HepG2 (cell line): ENCODE results near the gene MBTPS1. TPM values are rescaled to one million over a fixed set of nuclear protein-coding genes. Genes with fewer than 3 reads are reported as not detected.
A peak's percentile ranks its signal among the peaks of the same experiment; 100 is the strongest.

Experiments used
- CENPT ChIP-seq: sonication (generic); formaldehyde crosslinking; IDR thresholded peaks from 2 replicates; pipeline ENCODE4 v1.8.0; 2022; ENCODE audit warnings: low read depth, mild to moderate bottlenecking, moderate library complexity, missing genetic modification reagents
- EP300 ChIP-seq, 3 experiments: sonication (generic) in 1 of 3; formaldehyde crosslinking in 1 of 3; IDR thresholded peaks; 2 replicates each; pipeline versions ENCODE4 v1.5.1 to v1.6.1; 2011 to 2020; ENCODE audit warnings: low read depth in 2 of 3, low read length in 2 of 3, borderline replicate concordance in 1 of 3, improper control_type of control experiment in 1 of 3, mild to moderate bottlenecking in 1 of 3, missing genetic modification reagents in 1 of 3, moderate library complexity in 1 of 3
- ESRRA ChIP-seq: sonication (generic); formaldehyde crosslinking; IDR thresholded peaks from 2 replicates; pipeline ENCODE4 v1.5.1; 2020; ENCODE audit warnings: mild to moderate bottlenecking, low read depth, missing genetic modification reagents
- FOXA1 ChIP-seq, 2 experiments: fragments of 450-650 bp in 1 of 2; sonication (generic) in 1 of 2; formaldehyde crosslinking in 1 of 2; IDR thresholded peaks; 2 replicates each; pipeline versions ENCODE4 v1.4.0 to v1.6.1; 2016 to 2020; ENCODE audit warnings: missing genetic modification reagents in 1 of 2
- GABPA ChIP-seq, 2 experiments: IDR thresholded peaks; 2 replicates each; pipeline ENCODE4 v1.6.1; 2011 to 2016; ENCODE audit warnings: low read depth in 2 of 2, low read length in 1 of 2, missing biosample characterization in 1 of 2, missing genetic modification characterization in 1 of 2
- JDP2 ChIP-seq: sonication (generic); formaldehyde crosslinking; IDR thresholded peaks from 2 replicates; pipeline ENCODE4 v1.8.1; 2022; ENCODE audit warnings: missing genetic modification reagents, borderline replicate concordance
- MAZ ChIP-seq, 2 experiments: sonication (generic) in 1 of 2; formaldehyde crosslinking in 1 of 2; IDR thresholded peaks; 2 replicates each; pipeline versions ENCODE4 v1.5.0 to v1.6.1; 2012 to 2020; ENCODE audit warnings: low read depth in 2 of 2, mild to moderate bottlenecking in 2 of 2, borderline replicate concordance in 1 of 2, improper control_type of control experiment in 1 of 2, low read length in 1 of 2, missing genetic modification reagents in 1 of 2, moderate library complexity in 1 of 2
- MIER3 ChIP-seq: IDR thresholded peaks from 2 replicates; pipeline ENCODE4 v1.6.1; 2016; ENCODE audit warnings: missing compliant biosample characterization, borderline replicate concordance
- NCOA1 ChIP-seq: sonication (generic); formaldehyde crosslinking; IDR thresholded peaks from 2 replicates; pipeline ENCODE4 v1.9.0; 2021; ENCODE audit warnings: missing genetic modification reagents
- NR2C2 ChIP-seq: sonication (generic); formaldehyde crosslinking; IDR thresholded peaks from 2 replicates; pipeline ENCODE4 v1.4.0; 2020; ENCODE audit warnings: missing genetic modification reagents, mild to moderate bottlenecking, moderate library complexity, borderline replicate concordance
- PAF1 ChIP-seq: IDR thresholded peaks from 2 replicates; pipeline ENCODE4 v1.6.1; 2016; ENCODE audit warnings: missing genetic modification reagents, missing compliant biosample characterization
- PHF5A ChIP-seq: IDR thresholded peaks from one replicate; pipeline ENCODE4 v1.6.1; 2018; ENCODE audit warnings: low read depth, missing genetic modification reagents; ENCODE audit not compliant: unreplicated experiment
- RFX1 ChIP-seq: fragments of 450-650 bp; IDR thresholded peaks from 2 replicates; pipeline ENCODE4 v1.6.1; 2017
- SMYD3 ChIP-seq: sonication (generic); formaldehyde crosslinking; IDR thresholded peaks from 2 replicates; pipeline ENCODE4 v1.8.1; 2023; ENCODE audit warnings: mild to moderate bottlenecking, missing genetic modification reagents
- STAG1 ChIP-seq: sonication (generic); formaldehyde crosslinking; IDR thresholded peaks from 2 replicates; pipeline ENCODE4 v1.4.0; 2020; ENCODE audit warnings: missing genetic modification reagents
- THAP11 ChIP-seq: IDR thresholded peaks from 2 replicates; pipeline ENCODE4 v1.6.1; 2016; ENCODE audit warnings: missing biosample characterization, missing genetic modification reagents
- XRCC5 ChIP-seq: fragments of 200-400 bp; formaldehyde crosslinking; optimal IDR thresholded peaks from 2 replicates; pipeline ENCODE3; 2017; ENCODE audit warnings: mild to moderate bottlenecking, low read length
- ZBTB21 ChIP-seq: sonication (generic); formaldehyde crosslinking; IDR thresholded peaks from 2 replicates; pipeline ENCODE4 v1.4.0; 2020; ENCODE audit warnings: missing genetic modification reagents
- ZMAT3 ChIP-seq: sonication (generic); formaldehyde crosslinking; conservative IDR thresholded peaks from 2 replicates; pipeline ENCODE4 v1.7.0; 2021; ENCODE audit warnings: missing genetic modification reagents
- ZNF263 ChIP-seq: sonication (generic); formaldehyde crosslinking; IDR thresholded peaks from 2 replicates; pipeline ENCODE4 v1.4.0; 2020; ENCODE audit warnings: missing genetic modification reagents
- ZNF331 ChIP-seq: sonication (generic); formaldehyde crosslinking; IDR thresholded peaks from 2 replicates; pipeline ENCODE4 v1.4.0; 2020; ENCODE audit warnings: missing genetic modification reagents
- ZNF501 ChIP-seq: sonication (generic); formaldehyde crosslinking; IDR thresholded peaks from 2 replicates; pipeline ENCODE4 v1.5.1; 2020; ENCODE audit warnings: mild to moderate bottlenecking, moderate library complexity, missing genetic modification reagents
- ZNF556 ChIP-seq: sonication (generic); formaldehyde crosslinking; IDR thresholded peaks from 2 replicates; pipeline ENCODE4 v1.4.0; 2020; ENCODE audit warnings: mild to moderate bottlenecking, missing genetic modification reagents, borderline replicate concordance
- polyA plus RNA-seq, 8 experiments: library from polyadenylated mRNA; depleted of rRNA in 3 of 8; stranded (reverse) in 7 of 8; unstranded in 1 of 8; fragments of >200 nt; fragmentation: Illumina TruSeq in 4 of 8; extraction: Trizol in 4 of 8; gene quantifications; 2 replicates each; pipeline versions ENCODE4 v1.2.1 to v1.2.3, GENCODE V29; 2011 to 2016; ENCODE audit warnings: low read depth in 4 of 8, missing spikeins in 1 of 8, mixed read lengths in 1 of 8; ENCODE audit not compliant: insufficient read depth in 1 of 8
- total RNA-seq, 5 experiments: library from RNA; depleted of rRNA; stranded (reverse); fragments of >200 nt; fragmentation: Illumina TruSeq; extraction: Trizol; gene quantifications; 2 replicates each; pipeline ENCODE4 v1.2.3, GENCODE V29; 2016; ENCODE audit warnings: low read depth in 1 of 5
- TF ChIP-seq, protein P1 (sequence below): sonication (generic); formaldehyde crosslinking; IDR thresholded peaks from 2 replicates; pipeline ENCODE4 v1.4.0; 2020; ENCODE audit warnings: missing genetic modification reagents

The MBTPS1 gene
- total and polyA plus RNA-seq, 2 of the 13 experiments (the other 11 are each of a cell fraction or from before 2014, with no cell fraction given) = 56.7 to 91.3 TPM

GRCh38 chr16:84084570-84085270 is 32.0 kb downstream of the MBTPS1 start (continued):
- TF ChIP-seq NCOA1 (CRISPR knock-in tag) = 0 out of 2 replicates have a peak, but pooled peaks have one; percentile 33
- no peak for TF ChIP-seq MIER3 (CRISPR knock-in tag)
- peak; percentile 92 for TF ChIP-seq STAG1 (CRISPR knock-in tag)
- no peak for TF ChIP-seq JDP2 (CRISPR knock-in tag)
- no peak for TF ChIP-seq ESRRA (CRISPR knock-in tag)
- no peak for TF ChIP-seq ZNF501
- peak; percentile 57; the same call in 1 of the 2 replicates for TF ChIP-seq ZNF263 (CRISPR knock-in tag)
- no peak for TF ChIP-seq PAF1 (CRISPR knock-in tag)
- no peak for TF ChIP-seq FOXA1 (IDR thresholded peaks at IDR 0.05)
- TF ChIP-seq FOXA1 (CRISPR knock-in tag; IDR thresholded peaks at IDR 0.05) = 0 out of 2 replicates have a peak, but pooled peaks have one; percentile 14
- no peak for TF ChIP-seq NR2C2 (CRISPR knock-in tag)
- TF ChIP-seq ZBTB21 (CRISPR knock-in tag) = no peak
- peak; percentile 37 for TF ChIP-seq PHF5A (CRISPR knock-in tag)
- TF ChIP-seq RFX1 = no peak
- no peak for TF ChIP-seq CENPT (CRISPR knock-in tag)
- no peak for TF ChIP-seq EP300 (IDR thresholded peaks at IDR 0.05; ENCODE audit: low read depth in 2 of 2, low read length in 2 of 2)
- TF ChIP-seq EP300 (CRISPR knock-in tag; IDR thresholded peaks at IDR 0.05; ENCODE audit: borderline replicate concordance) = no peak
- peak; percentile 93 for TF ChIP-seq XRCC5
- no peak for TF ChIP-seq ZMAT3 (CRISPR knock-in tag)
- TF ChIP-seq ZNF331 (CRISPR knock-in tag) = 0 out of 2 replicates have a peak, but pooled peaks have one; percentile 14
- peak; percentile 33; the same call in 1 of the 2 replicates for TF ChIP-seq GABPA (IDR thresholded peaks at IDR 0.05; ENCODE audit: low read depth, low read length)
- TF ChIP-seq GABPA (CRISPR knock-in tag; IDR thresholded peaks at IDR 0.05; ENCODE audit: low read depth) = peak; percentile 62
- TF ChIP-seq THAP11 = 0 out of 2 replicates have a peak, but pooled peaks have one; percentile 44
- no peak for TF ChIP-seq SMYD3 (CRISPR knock-in tag)
- no peak for TF ChIP-seq ZNF556 (CRISPR knock-in tag)
- TF ChIP-seq, protein P1, sequence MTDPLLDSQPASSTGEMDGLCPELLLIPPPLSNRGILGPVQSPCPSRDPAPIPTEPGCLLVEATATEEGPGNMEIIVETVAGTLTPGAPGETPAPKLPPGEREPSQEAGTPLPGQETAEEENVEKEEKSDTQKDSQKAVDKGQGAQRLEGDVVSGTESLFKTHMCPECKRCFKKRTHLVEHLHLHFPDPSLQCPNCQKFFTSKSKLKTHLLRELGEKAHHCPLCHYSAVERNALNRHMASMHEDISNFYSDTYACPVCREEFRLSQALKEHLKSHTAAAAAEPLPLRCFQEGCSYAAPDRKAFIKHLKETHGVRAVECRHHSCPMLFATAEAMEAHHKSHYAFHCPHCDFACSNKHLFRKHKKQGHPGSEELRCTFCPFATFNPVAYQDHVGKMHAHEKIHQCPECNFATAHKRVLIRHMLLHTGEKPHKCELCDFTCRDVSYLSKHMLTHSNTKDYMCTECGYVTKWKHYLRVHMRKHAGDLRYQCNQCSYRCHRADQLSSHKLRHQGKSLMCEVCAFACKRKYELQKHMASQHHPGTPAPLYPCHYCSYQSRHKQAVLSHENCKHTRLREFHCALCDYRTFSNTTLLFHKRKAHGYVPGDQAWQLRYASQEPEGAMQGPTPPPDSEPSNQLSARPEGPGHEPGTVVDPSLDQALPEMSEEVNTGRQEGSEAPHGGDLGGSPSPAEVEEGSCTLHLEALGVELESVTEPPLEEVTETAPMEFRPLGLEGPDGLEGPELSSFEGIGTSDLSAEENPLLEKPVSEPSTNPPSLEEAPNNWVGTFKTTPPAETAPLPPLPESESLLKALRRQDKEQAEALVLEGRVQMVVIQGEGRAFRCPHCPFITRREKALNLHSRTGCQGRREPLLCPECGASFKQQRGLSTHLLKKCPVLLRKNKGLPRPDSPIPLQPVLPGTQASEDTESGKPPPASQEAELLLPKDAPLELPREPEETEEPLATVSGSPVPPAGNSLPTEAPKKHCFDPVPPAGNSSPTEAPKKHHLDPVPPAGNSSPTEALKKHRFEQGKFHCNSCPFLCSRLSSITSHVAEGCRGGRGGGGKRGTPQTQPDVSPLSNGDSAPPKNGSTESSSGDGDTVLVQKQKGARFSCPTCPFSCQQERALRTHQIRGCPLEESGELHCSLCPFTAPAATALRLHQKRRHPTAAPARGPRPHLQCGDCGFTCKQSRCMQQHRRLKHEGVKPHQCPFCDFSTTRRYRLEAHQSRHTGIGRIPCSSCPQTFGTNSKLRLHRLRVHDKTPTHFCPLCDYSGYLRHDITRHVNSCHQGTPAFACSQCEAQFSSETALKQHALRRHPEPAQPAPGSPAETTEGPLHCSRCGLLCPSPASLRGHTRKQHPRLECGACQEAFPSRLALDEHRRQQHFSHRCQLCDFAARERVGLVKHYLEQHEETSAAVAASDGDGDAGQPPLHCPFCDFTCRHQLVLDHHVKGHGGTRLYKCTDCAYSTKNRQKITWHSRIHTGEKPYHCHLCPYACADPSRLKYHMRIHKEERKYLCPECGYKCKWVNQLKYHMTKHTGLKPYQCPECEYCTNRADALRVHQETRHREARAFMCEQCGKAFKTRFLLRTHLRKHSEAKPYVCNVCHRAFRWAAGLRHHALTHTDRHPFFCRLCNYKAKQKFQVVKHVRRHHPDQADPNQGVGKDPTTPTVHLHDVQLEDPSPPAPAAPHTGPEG = no peak
- TF ChIP-seq MAZ (IDR thresholded peaks at IDR 0.05; ENCODE audit: borderline replicate concordance, low read depth, low read length) = no peak
- TF ChIP-seq MAZ (CRISPR knock-in tag; IDR thresholded peaks at IDR 0.05; ENCODE audit: low read depth) = no peak
